Skeletal muscle tissue (tissue), 4 donors: ENCODE results near the gene RYR2. TPM values are rescaled to one million over a fixed set of nuclear protein-coding genes. Genes with fewer than 3 reads are reported as not detected.
"Not testable (repeated sequence)": the region's sequence is repeated elsewhere in the genome, so short reads cannot be mapped to it uniquely, and the experiment has no call there.

Experiments
- H3K27ac ChIP-seq: one replicate; pipeline ENCODE4 v1.7.0; 2013; ENCODE audit warnings: mild to moderate bottlenecking, low read depth, low read length, inconsistent platforms
- H3K27me3 ChIP-seq, 3 donors: one replicate each; pipeline ENCODE4 v1.7.0; 2013; ENCODE audit warnings: low read length in 3 of 3; ENCODE audit not compliant: control insufficient read depth in 3 of 3, insufficient read depth in 3 of 3
- H3K36me3 ChIP-seq, 3 donors: one replicate each; pipeline ENCODE4 v1.7.0; 2013; ENCODE audit warnings: low read length in 3 of 3; ENCODE audit not compliant: control insufficient read depth in 3 of 3, insufficient read depth in 3 of 3
- H3K4me1 ChIP-seq, 3 donors: one replicate each; pipeline ENCODE4 v1.7.0; 2013; ENCODE audit warnings: low read length in 3 of 3, mild to moderate bottlenecking in 3 of 3; ENCODE audit not compliant: control insufficient read depth in 3 of 3, insufficient read depth in 3 of 3
- H3K4me3 ChIP-seq, 3 donors: one replicate each; pipeline ENCODE4 v1.7.0; 2013; ENCODE audit warnings: low read length in 3 of 3
- H3K9ac ChIP-seq, 3 donors: one replicate each; pipeline ENCODE4 v1.7.0; 2013; ENCODE audit warnings: low read length in 3 of 3, mild to moderate bottlenecking in 3 of 3, moderate library complexity in 2 of 3, low read depth in 1 of 3
- H3K9me3 ChIP-seq, 3 donors: one replicate each; pipeline ENCODE4 v1.7.0; 2013; ENCODE audit warnings: low read length in 3 of 3; ENCODE audit not compliant: control insufficient read depth in 3 of 3
- total RNA-seq: library from RNA; depleted of rRNA; stranded (reverse); fragments of >200 nt; gene quantifications from one replicate; pipeline ENCODE4 v1.2.3, GENCODE V29; 2014
- donor health status: Osteomylitis.

Gene RYR2
- total RNA-seq, 1 donor from 2014 or later = 5.7 TPM

DNA sequence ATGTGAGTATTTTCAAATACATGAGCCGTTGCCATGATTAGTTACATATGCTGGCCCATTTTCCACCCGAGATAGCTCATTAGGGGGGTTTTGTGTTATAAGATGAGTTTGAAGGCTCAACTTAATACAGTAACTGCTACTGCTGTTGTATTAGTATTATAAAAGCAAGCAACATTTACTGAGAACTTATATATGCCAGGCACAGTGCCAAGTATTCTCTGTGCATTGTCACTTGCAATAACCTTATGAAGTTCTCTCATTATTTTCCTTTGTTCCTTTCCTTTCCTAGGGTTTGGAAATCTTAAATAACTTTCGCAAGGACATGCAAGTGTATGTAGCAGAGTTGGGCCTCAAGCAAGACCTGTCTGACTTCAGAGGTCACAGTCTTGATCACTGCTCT lies 107.9 kb downstream of the RYR2 start:
- H3K4me1 ChIP-seq = peaks cover 0 to 3% (median 0%) of the 10 kb centered on the region in 3 donors
- H3K4me3 ChIP-seq = no peak overlapping the region
- no peaks in the 10 kb centered on the region for H3K27me3 ChIP-seq
- no peaks in the 10 kb centered on the region for H3K36me3 ChIP-seq
- no peak overlapping the region for H3K9ac ChIP-seq
- H3K9me3 ChIP-seq = no peaks in the 10 kb centered on the region
- H3K27ac ChIP-seq = no peak overlapping the region

DNA sequence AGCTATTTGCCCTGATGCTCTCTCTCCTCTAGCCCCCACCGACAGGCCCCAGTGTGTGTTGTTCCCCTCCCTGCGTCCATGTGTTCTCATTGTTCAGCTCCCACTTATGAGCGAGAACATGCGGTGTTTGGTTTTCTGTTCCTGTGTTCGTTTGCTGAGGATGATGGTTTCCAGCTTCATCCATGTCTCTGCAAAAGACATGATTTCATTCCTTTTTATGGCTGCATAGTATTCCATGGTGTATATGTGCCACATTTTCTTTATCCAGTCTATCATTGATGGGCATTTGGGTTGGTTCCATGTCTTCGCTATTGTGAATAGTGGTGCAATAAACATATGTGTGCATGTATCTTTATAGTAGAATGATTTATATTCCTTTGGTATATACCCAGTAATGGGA lies 110.0 kb downstream of the RYR2 start:
- not testable (repeated sequence) for H3K4me3 ChIP-seq, H3K9ac ChIP-seq, H3K27ac ChIP-seq, H3K36me3 ChIP-seq, H3K4me1 ChIP-seq, H3K27me3 ChIP-seq, H3K9me3 ChIP-seq

DNA sequence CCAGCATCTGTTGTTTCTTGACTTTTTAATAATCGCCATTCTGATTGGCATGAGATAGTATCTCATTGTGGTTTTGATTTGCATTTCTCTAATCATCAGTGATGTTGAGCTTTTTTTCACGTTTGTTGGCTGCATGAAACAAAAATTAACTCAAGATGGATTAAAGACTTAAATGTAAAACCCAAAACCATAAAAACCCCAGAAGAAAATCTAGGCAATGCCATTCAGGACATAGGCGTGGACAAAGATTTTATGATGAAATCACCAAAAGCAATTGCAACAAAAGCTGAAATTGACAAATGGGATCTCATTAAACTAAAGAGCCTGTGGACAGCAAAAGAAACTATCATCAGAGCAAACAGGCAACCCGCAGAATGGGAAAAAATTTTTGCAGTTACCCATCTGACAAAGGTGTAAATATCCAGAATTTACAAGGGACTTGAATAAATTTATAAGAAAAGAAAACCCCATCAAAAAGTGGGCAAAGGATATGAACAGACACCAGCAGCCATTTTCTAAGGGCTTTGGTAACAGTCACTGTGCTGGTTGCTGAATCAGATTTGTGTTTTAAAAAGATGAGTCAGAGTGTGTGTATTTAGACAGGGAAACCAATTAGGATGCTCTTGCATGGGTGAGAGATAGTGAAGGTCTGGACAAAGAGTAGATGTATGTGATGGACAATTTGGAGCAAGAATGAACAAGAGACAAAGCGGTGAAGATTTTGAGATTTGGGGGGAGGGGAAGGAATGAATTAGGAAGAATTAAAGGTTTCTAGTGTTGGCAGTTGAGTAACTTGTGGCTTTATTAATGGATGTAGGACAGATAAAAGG lies 110.7 kb downstream of the RYR2 start:
- no peaks in the 10 kb centered on the region for H3K9me3 ChIP-seq
- H3K27ac ChIP-seq = no peak overlapping the region
- H3K36me3 ChIP-seq = no peaks in the 10 kb centered on the region
- H3K4me3 ChIP-seq = no peak overlapping the region
- H3K9ac ChIP-seq = no peak overlapping the region
- no peaks in the 10 kb centered on the region for H3K27me3 ChIP-seq
- H3K4me1 ChIP-seq = peaks cover 0 to 3% (median 0%) of the 10 kb centered on the region in 3 donors

DNA sequence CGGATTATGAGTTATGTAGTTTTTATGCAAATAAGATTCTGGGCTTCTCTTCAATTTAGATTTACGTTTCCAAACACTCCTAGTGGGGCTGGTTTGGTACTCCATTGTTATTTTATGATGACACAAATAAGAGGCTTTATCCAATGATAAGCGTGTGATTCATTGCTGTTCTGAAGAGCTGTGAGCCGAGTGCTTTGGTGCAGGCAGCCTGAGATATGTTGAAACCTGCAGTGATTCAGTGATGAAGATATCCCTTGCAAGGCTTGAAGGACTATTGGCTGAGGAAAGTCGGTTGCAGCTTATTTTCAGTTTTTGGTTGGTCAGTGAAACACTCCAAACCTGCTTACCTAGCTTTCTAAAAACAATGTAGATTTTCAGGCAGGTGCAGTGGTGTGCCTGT lies 112.2 kb downstream of the RYR2 start:
- no peaks in the 10 kb centered on the region for H3K27me3 ChIP-seq
- H3K9ac ChIP-seq = no peak overlapping the region
- H3K4me1 ChIP-seq = peaks cover 0 to 3% (median 0%) of the 10 kb centered on the region in 3 donors
- no peaks in the 10 kb centered on the region for H3K9me3 ChIP-seq
- no peak overlapping the region for H3K4me3 ChIP-seq
- H3K36me3 ChIP-seq = no peaks in the 10 kb centered on the region
- H3K27ac ChIP-seq = no peak overlapping the region

DNA sequence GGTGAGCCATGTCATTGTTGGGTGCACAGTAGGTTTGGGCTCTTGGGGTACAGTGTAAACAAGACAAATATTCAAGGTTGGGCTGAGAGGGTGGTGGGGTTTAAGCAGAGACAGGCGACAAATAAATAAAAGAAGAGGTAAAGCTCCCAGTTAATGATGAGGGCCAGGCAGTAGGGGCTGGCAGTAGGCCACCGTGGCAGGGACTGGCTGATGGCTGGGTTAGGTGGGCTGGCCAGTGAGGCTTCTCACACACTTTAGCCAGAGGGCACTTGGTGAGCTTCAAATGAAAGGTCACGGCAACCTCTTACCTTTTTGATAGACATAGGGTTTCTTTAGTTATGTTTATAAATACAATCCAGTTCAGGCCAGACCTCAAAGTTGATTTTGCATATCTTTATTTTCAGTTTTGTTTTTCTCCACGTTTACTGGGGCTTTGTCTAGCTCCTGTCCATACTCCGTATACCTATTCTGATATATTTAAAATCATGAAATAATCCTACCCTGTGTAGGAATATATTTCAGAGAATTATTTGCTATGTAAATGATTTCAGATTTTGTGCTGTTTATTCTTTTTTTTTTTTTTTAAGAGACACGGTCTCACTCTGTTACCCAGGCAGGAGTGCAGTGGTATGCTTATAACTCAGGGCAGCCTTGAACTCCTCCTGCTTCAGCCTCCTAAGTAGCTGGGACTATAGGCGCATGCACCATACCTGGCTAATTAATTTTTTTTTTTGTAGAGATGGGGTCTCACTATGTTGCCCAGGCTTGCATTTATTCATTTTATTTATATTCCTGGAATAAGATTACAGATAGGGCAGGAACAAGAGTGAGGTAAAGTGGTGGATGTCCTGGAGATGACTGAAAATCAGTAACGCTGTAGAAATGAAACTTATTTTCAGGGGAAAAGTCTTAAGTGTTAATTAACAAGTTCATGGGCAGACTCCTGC lies 122.7 kb downstream of the RYR2 start:
- Histone ChIP-seq H3K9ac (no peak overlapping the region), H3K27ac (no peak overlapping the region), H3K36me3 (no peaks in the 10 kb centered on the region), H3K9me3 (no peaks in the 10 kb centered on the region), H3K4me1 (no peaks in the 10 kb centered on the region), H3K27me3 (no peaks in the 10 kb centered on the region), H3K4me3 (no peak overlapping the region)

DNA sequence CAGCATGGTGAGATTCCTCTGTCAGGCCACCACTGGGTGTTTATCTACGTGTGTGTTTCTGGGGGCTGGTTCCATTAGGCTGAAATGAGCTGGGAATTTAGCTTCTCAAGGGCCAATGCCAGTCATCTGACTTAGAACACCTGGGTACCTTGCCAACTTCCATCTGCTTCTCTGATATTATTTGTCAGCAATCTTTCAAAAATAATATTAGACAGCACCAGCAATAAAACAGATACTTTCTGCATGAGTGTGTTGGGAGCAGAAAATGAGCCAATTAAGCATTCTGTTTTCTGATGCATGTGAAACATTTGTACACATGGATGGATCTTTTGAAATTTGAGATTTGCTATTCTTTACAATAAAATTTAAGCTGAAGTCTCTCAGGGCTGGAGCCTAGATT lies 124.1 kb downstream of the RYR2 start:
- Histone ChIP-seq H3K4me3 (no peak overlapping the region), H3K27me3 (no peaks in the 10 kb centered on the region), H3K27ac (no peak overlapping the region), H3K4me1 (no peaks in the 10 kb centered on the region), H3K36me3 (no peaks in the 10 kb centered on the region), H3K9ac (no peak overlapping the region), H3K9me3 (no peaks in the 10 kb centered on the region)

DNA sequence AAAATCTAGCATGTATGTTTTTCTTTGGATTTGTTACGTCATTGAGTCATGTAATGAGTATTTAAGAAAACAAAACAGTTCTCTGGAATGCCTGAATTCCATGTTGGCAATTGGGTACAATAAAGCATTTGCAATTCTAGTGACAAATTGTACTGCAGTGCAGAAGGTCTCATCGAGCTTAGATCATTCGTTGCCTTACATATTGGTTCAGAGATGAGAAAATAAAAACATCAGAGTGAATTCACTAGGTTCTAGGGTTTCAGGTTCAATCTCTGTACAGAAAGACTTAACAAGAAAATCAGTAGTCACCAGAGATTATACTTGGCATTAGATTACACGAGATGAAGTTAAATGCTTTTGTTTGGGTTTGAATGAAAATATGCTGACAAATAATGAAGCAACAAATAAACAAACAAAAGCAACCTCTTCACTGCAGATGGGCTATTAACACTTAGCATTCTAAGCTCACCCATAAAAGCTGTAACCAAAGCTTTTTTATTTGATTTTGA lies 124.7 kb downstream of the RYR2 start:
- Histone ChIP-seq H3K36me3 (no peaks in the 10 kb centered on the region), H3K9ac (no peak overlapping the region), H3K27me3 (no peaks in the 10 kb centered on the region), H3K9me3 (no peaks in the 10 kb centered on the region), H3K27ac (no peak overlapping the region), H3K4me3 (no peak overlapping the region), H3K4me1 (no peaks in the 10 kb centered on the region)

DNA sequence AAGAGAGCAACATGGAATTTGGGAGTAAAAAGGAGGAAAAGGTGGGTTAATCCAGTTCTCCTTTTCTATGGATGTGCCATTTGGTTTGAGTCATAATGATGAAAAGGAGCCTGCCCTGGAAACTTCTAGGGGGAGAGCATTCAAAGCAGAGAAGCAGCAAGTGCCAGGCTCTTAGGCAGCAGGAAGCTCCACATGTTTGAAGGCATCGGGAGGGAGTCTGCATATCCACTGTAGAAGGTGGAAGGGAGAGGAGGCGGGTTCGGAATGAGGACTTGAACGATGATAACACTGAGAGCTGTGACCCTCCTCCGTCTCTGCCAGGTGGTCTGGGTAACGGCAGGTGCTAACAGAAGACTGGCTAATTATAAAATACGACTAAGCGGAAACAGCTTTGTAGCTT lies 128.2 kb downstream of the RYR2 start:
- H3K9ac ChIP-seq = no peak overlapping the region
- H3K9me3 ChIP-seq = peaks cover 0 to 3% (median 0%) of the 10 kb centered on the region in 3 donors
- no peaks in the 10 kb centered on the region for H3K36me3 ChIP-seq
- H3K27ac ChIP-seq = no peak overlapping the region
- no peaks in the 10 kb centered on the region for H3K4me1 ChIP-seq
- H3K27me3 ChIP-seq = no peaks in the 10 kb centered on the region
- H3K4me3 ChIP-seq = no peak overlapping the region

DNA sequence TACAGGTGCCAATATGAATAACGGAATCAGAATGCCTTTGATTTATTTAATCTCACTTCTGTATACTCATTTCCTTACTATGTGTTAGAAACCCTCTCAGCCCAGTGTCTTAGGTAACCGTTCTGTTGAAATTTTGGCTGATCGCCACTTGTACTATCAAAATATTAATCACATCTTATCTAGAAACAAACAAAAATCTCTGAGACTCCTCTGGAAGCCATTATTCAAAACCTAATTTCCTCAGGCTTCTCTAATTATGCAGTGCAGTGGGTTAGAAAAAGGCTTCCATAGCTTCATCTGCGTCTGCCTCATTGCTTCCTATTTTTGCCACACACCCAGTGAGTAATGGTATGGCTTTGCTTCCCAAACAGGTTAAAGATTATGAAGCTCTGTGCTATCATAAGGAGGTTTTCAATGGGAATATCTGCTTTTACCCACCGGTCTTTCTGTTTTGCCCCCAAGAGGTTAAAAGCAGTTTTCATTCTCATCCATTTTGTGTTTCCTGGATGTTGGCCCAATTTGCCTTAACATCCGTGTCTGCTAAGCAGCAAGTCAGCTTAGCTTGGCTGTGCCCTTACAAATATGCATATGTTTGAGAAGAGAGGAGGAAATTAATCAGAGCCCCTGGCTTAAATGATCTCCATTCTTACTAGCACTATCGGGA lies 129.6 kb downstream of the RYR2 start:
- Histone ChIP-seq H3K9me3 (peaks cover 0 to 3% (median 0%) of the 10 kb centered on the region in 3 donors), H3K4me3 (no peak overlapping the region), H3K4me1 (no peaks in the 10 kb centered on the region), H3K27me3 (no peaks in the 10 kb centered on the region), H3K9ac (no peak overlapping the region), H3K27ac (no peak overlapping the region), H3K36me3 (no peaks in the 10 kb centered on the region)
